B cell (primary cell): ENCODE data around the gene SMTNL2.

ENCODE experiments used
- CTCF ChIP-seq: fragments of 200-600 bp; IDR thresholded peaks from one replicate; pipeline ENCODE4 v1.8.0; 2022; ENCODE audit warnings: antibody characterized with exemption, mild to moderate bottlenecking
- EZH2 ChIP-seq: IDR thresholded peaks from 2 replicates; pipeline ENCODE4 v1.6.1; 2012; ENCODE audit warnings: borderline replicate concordance, low read depth, mild to moderate bottlenecking, moderate library complexity, low read length; ENCODE audit not compliant: insufficient read depth, poor library complexity, severe bottlenecking

DNA sequence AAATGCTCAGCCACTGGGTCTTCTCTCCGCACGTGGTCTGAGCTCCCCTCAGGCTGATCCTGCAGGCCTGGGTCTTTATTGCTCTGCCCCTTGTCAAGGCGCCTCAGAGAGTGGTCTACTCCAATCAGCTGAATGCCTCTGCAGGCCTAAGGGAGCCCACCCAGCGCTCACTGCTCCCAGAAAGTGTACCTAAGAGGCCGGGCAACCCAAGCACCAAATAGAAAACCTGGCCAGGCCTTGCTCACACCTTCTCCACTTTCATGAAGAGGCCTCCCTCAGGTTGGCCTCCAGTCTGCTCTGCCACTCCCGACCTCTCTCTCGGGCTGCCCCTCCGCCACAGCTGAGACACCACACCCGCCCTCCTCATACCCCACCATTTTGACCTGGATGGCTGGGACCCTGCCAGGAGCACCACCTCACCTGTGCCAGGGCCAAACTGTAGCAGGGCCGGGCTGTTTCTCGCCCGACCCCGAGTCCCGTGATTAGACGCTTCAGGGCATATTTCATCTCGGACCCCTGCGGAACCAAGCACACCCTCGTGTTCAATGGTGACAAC, 29.8 kb upstream of the SMTNL2 start:
- TF ChIP-seq EZH2 (no peak), CTCF (no peak)
